Osteoblast (primary cell): ENCODE data around the gene APBA2. TPM values are rescaled to one million over a fixed set of nuclear protein-coding genes. Genes with fewer than 3 reads are reported as not detected.
"Not testable (repeated sequence)": the region's sequence is repeated elsewhere in the genome, so short reads cannot be mapped to it uniquely, and the experiment has no call there.

ENCODE experiments used
- DNase-seq: peaks from one replicate; pipeline ENCODE4 v3.0.0; 2011; ENCODE audit warnings: low spot score, mixed read lengths; ENCODE audit not compliant: insufficient read length; ENCODE audit errors: missing footprints
- H2AFZ ChIP-seq: 2 replicates; pipeline ENCODE4 v1.6.0; 2011; ENCODE audit warnings: mild to moderate bottlenecking, low read length
- H3K27ac ChIP-seq: 2 replicates; pipeline ENCODE4 v1.5.1; 2011; ENCODE audit warnings: mild to moderate bottlenecking, low read depth, low read length, moderate library complexity
- H3K27me3 ChIP-seq: 2 replicates; pipeline ENCODE4 v1.6.0; 2012; ENCODE audit warnings: mild to moderate bottlenecking, control low read depth, inconsistent platforms, low read length, moderate library complexity; ENCODE audit not compliant: insufficient read depth
- H3K36me3 ChIP-seq: 2 replicates; pipeline ENCODE4 v1.5.1; 2011; ENCODE audit warnings: mild to moderate bottlenecking, low read length, control low read depth, moderate library complexity; ENCODE audit not compliant: insufficient read depth
- H3K4me1 ChIP-seq: 2 replicates; pipeline ENCODE4 v1.5.1; 2011; ENCODE audit warnings: mild to moderate bottlenecking, low read length, control low read depth, moderate library complexity; ENCODE audit not compliant: insufficient read depth
- H3K4me2 ChIP-seq: 2 replicates; pipeline ENCODE4 v1.6.0; 2011; ENCODE audit warnings: mild to moderate bottlenecking, low read length; ENCODE audit not compliant: insufficient read depth
- H3K4me3 ChIP-seq: fragments of 200-600 bp; sonication (generic); 3 replicates; pipeline ENCODE4 v1.5.1; 2012; ENCODE audit warnings: mild to moderate bottlenecking, low read length, inconsistent platforms; ENCODE audit not compliant: insufficient read depth
- H3K79me2 ChIP-seq: 2 replicates; pipeline ENCODE4 v1.6.0; 2012; ENCODE audit warnings: mild to moderate bottlenecking, low read length, control low read depth, inconsistent platforms; ENCODE audit not compliant: insufficient read depth
- H3K9me3 ChIP-seq: 2 replicates; pipeline ENCODE4 v1.5.1; 2011; ENCODE audit warnings: low read depth, low read length, control low read depth
- H4K20me1 ChIP-seq: 2 replicates; pipeline ENCODE4 v1.6.0; 2012; ENCODE audit warnings: mild to moderate bottlenecking, low read length, control low read depth; ENCODE audit not compliant: insufficient read depth
- CTCF ChIP-seq: IDR thresholded peaks from 2 replicates; pipeline ENCODE4 v1.5.1; 2011; ENCODE audit warnings: mild to moderate bottlenecking, low read depth, low read length, moderate library complexity; ENCODE audit errors: extremely low read depth
- total RNA-seq: library from RNA; depleted of rRNA; stranded (reverse); fragments of >200 nt; gene quantifications from 2 replicates; pipeline ENCODE4 v1.2.3, GENCODE V29; 2012

APBA2 gene
- total RNA-seq, 1 donor: 6.2 TPM

- H3K4me1 ChIP-seq, H3K4me2 ChIP-seq, H3K79me2 ChIP-seq, H3K4me3 ChIP-seq, H4K20me1 ChIP-seq, H2AFZ ChIP-seq, H3K27me3 ChIP-seq, H3K27ac ChIP-seq, H3K9me3 ChIP-seq, H3K36me3 ChIP-seq, DNase-seq: not testable (repeated sequence)
Observed at GRCh38 chr15:29028158-29028557, 142.4 kb downstream of the APBA2 start.

GRCh38 chr15:29029651-29030195 lies 143.9 kb downstream of the APBA2 start:
- no peaks in the 10 kb centered on the region for H3K79me2 ChIP-seq
- no peak overlapping the region for H3K4me3 ChIP-seq
- H2AFZ ChIP-seq: no peak overlapping the region
- H3K9me3 ChIP-seq: no peaks in the 10 kb centered on the region
- TF ChIP-seq CTCF: no peak
- no peaks in the 10 kb centered on the region for H3K4me1 ChIP-seq
- no peaks in the 10 kb centered on the region for H3K27me3 ChIP-seq
- H3K36me3 ChIP-seq: no peaks in the 10 kb centered on the region
- no peaks in the 10 kb centered on the region for H4K20me1 ChIP-seq
- H3K4me2 ChIP-seq: no peak overlapping the region
- no peak overlapping the region for H3K27ac ChIP-seq
- DNase-seq: no peak

- Histone ChIP-seq H3K27me3 (no peaks in the 10 kb centered on the region), H3K36me3 (no peaks in the 10 kb centered on the region), H2AFZ (no peak overlapping the region), H3K9me3 (no peaks in the 10 kb centered on the region), H3K4me3 (no peak overlapping the region), H3K79me2 (no peaks in the 10 kb centered on the region), H3K4me1 (no peaks in the 10 kb centered on the region), H3K27ac (no peak overlapping the region), H4K20me1 (no peaks in the 10 kb centered on the region), H3K4me2 (no peak overlapping the region)
- DNase-seq: no peak
- no peak for TF ChIP-seq CTCF
Observed at GRCh38 chr15:29031502-29032228, 145.9 kb downstream of the APBA2 start.

DNA sequence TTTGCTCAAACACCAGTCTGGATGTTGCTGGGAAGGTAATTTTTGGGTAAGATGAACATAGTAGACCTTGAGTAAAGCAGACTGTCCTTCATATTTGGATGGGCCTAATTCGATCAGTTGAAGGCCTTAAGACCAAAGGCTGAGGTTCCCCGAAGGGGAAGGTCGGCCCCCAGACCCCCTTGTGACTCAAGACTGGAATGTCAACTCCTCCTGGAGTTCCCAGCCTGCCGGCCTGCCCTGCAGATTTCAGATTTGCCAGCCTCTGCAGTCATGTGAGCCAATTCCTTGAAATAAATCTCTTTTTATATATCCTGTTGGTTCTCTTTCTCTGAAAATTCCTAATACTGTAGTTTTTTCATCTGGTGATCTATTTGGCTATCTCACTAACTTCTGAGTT lies 146.5 kb downstream of the APBA2 start:
- no peak for TF ChIP-seq CTCF
- H3K4me1 ChIP-seq: no peaks in the 10 kb centered on the region

More for the DNA sequence above, 146.5 kb downstream of the APBA2 start:
- no peak overlapping the region for H2AFZ ChIP-seq
- H3K79me2 ChIP-seq: no peaks in the 10 kb centered on the region
- H3K4me2 ChIP-seq: no peak overlapping the region
- no peaks in the 10 kb centered on the region for H3K9me3 ChIP-seq
- no peaks in the 10 kb centered on the region for H3K36me3 ChIP-seq
- DNase-seq: no peak
- no peak overlapping the region for H3K27ac ChIP-seq
- H4K20me1 ChIP-seq: no peaks in the 10 kb centered on the region
- no peak overlapping the region for H3K4me3 ChIP-seq
- H3K27me3 ChIP-seq: no peaks in the 10 kb centered on the region
